ENCODE measurements around the gene P3H1. TPM values are rescaled to one million over a fixed set of nuclear protein-coding genes. Genes with fewer than 3 reads are reported as not detected.

P3H1 gene
- total and polyA plus RNA-seq, 2 experiments from 2014 or later, result 51.1 to 75.1 TPM

DNA sequence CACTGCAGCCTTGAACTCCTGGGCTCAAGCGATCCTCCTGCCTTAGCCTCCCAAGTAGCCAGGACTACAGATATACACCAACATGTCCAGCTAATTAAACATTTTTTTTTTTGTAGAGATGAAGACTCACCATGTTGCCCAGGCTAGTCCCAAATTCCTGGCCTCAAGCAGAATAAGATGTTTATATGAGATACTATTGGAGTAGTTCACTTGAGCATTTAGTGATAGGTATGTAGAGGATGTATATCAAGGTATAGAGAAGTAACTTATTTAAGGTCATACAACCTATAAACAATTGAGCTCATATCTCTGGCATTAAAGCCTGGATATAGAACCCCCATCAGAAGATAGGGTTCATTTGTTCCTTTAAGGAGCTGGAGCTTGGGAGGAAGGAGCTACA lies 13.3 kb upstream of the P3H1 start:
- no peak for ATAC-seq
- TF ChIP-seq CREB1 (CRISPR knock-in tag; IDR thresholded peaks at IDR 0.05; ENCODE audit: low read depth) (no peak), NANOG (IDR thresholded peaks at IDR 0.05; ENCODE audit: borderline replicate concordance) (no peak), POLR2AphosphoS5 (IDR thresholded peaks at IDR 0.05; ENCODE audit: low read depth) (no peak)
- Histone ChIP-seq H3K4me3 (no peak overlapping the region), H3K27ac (ENCODE audit: low read depth) (no peak overlapping the region), H3K4me1 (ENCODE audit: insufficient read depth) (no peaks in the 10 kb centered on the region), H4K20me1 (replicated peaks; ENCODE audit: insufficient read depth) (0 out of 2 replicates have a peak, but pooled peaks cover 4% of the 10 kb centered on the region), H3K9me2 (ENCODE audit: insufficient read depth) (no peaks in the 10 kb centered on the region), H3K27me3 (ENCODE audit: insufficient read depth) (no peaks in the 10 kb centered on the region), H2AFZ (no peak overlapping the region), H3K4me2 (no peak overlapping the region), H3K79me2 (replicated peaks; ENCODE audit: insufficient read depth) (no peaks in the 10 kb centered on the region), H3F3A (replicated peaks; ENCODE audit: low read depth) (0 out of 2 replicates have a peak, but pooled peaks cover 15% of the 10 kb centered on the region), H3K36me3 (ENCODE audit: insufficient read depth) (peaks cover 13% of the 10 kb centered on the region)
- Mint-ChIP-seq H3K9me3 (no peaks in the 10 kb centered on the region; the same call in 2 of the 3 replicates), H3K27ac (no peak overlapping the region), H3K4me1 (peaks cover 3% of the 10 kb centered on the region; the same call in 2 of the 3 replicates), H3K27me3 (ENCODE audit: insufficient read depth, low read depth, poor library complexity) (no peaks in the 10 kb centered on the region), H3K36me3 (ENCODE audit: low read depth) (peaks cover 42% of the 10 kb centered on the region), H3K4me3 (no peak overlapping the region)
- no peak for DNase-seq (ENCODE audit: low spot score)

DNA sequence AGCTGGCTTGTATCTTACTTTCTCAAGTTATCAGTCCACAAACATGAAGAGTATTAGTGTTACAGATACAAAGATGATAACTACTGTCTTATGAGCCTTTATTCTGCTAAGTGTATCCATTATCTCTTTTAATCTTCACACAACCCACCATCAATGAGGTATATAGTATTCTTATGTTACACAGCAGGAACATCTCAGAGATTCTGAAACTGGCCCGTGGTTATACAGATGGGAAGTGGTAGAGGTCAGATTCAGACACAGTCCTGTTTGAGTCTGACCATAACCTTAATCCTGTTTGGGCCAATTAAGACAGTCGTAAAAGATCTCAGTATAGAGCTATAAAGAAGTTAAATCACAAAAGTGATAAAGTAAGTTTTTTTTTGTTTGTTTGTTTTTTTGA lies 12.9 kb upstream of the P3H1 start:
- no peaks in the 10 kb centered on the region for H3K4me1 ChIP-seq (ENCODE audit: insufficient read depth)
- TF ChIP-seq, protein P1, sequence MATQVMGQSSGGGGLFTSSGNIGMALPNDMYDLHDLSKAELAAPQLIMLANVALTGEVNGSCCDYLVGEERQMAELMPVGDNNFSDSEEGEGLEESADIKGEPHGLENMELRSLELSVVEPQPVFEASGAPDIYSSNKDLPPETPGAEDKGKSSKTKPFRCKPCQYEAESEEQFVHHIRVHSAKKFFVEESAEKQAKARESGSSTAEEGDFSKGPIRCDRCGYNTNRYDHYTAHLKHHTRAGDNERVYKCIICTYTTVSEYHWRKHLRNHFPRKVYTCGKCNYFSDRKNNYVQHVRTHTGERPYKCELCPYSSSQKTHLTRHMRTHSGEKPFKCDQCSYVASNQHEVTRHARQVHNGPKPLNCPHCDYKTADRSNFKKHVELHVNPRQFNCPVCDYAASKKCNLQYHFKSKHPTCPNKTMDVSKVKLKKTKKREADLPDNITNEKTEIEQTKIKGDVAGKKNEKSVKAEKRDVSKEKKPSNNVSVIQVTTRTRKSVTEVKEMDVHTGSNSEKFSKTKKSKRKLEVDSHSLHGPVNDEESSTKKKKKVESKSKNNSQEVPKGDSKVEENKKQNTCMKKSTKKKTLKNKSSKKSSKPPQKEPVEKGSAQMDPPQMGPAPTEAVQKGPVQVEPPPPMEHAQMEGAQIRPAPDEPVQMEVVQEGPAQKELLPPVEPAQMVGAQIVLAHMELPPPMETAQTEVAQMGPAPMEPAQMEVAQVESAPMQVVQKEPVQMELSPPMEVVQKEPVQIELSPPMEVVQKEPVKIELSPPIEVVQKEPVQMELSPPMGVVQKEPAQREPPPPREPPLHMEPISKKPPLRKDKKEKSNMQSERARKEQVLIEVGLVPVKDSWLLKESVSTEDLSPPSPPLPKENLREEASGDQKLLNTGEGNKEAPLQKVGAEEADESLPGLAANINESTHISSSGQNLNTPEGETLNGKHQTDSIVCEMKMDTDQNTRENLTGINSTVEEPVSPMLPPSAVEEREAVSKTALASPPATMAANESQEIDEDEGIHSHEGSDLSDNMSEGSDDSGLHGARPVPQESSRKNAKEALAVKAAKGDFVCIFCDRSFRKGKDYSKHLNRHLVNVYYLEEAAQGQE (IDR thresholded peaks at IDR 0.05; ENCODE audit: unreplicated experiment), result no peak
- TF ChIP-seq NANOG (IDR thresholded peaks at IDR 0.05; ENCODE audit: borderline replicate concordance), result no peak
- no peak for TF ChIP-seq ZNF331 (CRISPR knock-in tag; IDR thresholded peaks at IDR 0.05; ENCODE audit: low read depth)
- no peak for TF ChIP-seq ZNF114 (CRISPR knock-in tag; IDR thresholded peaks at IDR 0.05)
- TF ChIP-seq, protein P2, sequence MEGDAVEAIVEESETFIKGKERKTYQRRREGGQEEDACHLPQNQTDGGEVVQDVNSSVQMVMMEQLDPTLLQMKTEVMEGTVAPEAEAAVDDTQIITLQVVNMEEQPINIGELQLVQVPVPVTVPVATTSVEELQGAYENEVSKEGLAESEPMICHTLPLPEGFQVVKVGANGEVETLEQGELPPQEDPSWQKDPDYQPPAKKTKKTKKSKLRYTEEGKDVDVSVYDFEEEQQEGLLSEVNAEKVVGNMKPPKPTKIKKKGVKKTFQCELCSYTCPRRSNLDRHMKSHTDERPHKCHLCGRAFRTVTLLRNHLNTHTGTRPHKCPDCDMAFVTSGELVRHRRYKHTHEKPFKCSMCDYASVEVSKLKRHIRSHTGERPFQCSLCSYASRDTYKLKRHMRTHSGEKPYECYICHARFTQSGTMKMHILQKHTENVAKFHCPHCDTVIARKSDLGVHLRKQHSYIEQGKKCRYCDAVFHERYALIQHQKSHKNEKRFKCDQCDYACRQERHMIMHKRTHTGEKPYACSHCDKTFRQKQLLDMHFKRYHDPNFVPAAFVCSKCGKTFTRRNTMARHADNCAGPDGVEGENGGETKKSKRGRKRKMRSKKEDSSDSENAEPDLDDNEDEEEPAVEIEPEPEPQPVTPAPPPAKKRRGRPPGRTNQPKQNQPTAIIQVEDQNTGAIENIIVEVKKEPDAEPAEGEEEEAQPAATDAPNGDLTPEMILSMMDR (conservative IDR thresholded peaks at IDR 0.05; ENCODE audit: low read depth in 2 of 2), result no peak
- TF ChIP-seq JUNB (IDR thresholded peaks at IDR 0.05; ENCODE audit: unreplicated experiment), result no peak
- H3K36me3 Mint-ChIP-seq (ENCODE audit: low read depth), result peaks cover 47% of the 10 kb centered on the region
- no peaks in the 10 kb centered on the region for H3K27me3 ChIP-seq (ENCODE audit: insufficient read depth)
- ATAC-seq (no peak), DNase-seq (ENCODE audit: low spot score) (no peak)
- H3K79me2 ChIP-seq (replicated peaks; ENCODE audit: insufficient read depth), result no peaks in the 10 kb centered on the region
- 0 out of 2 replicates have a peak, but pooled peaks cover 4% of the 10 kb centered on the region for H4K20me1 ChIP-seq (replicated peaks; ENCODE audit: insufficient read depth)
- no peaks in the 10 kb centered on the region; the same call in 2 of the 3 replicates for H3K9me3 Mint-ChIP-seq
- no peak overlapping the region for H3K27ac Mint-ChIP-seq
- H3K4me2 ChIP-seq, result no peak overlapping the region
- H3K4me1 Mint-ChIP-seq, result peaks cover 3% of the 10 kb centered on the region; the same call in 2 of the 3 replicates
- H2AFZ ChIP-seq, result no peak overlapping the region
- peaks cover 13% of the 10 kb centered on the region for H3K36me3 ChIP-seq (ENCODE audit: insufficient read depth)
- no peaks in the 10 kb centered on the region for H3K9me2 ChIP-seq (ENCODE audit: insufficient read depth)
- H3K4me3 ChIP-seq, result no peak overlapping the region
- H3K27ac ChIP-seq (ENCODE audit: low read depth), result no peak overlapping the region
- peaks cover 2% of the 10 kb centered on the region for H3K27me3 Mint-ChIP-seq (ENCODE audit: insufficient read depth, low read depth, poor library complexity)
- H3F3A ChIP-seq (replicated peaks; ENCODE audit: low read depth), result 0 out of 2 replicates have a peak, but pooled peaks cover 15% of the 10 kb centered on the region
- H3K4me3 Mint-ChIP-seq, result no peak overlapping the region
